Activated CD8-positive, alpha-beta memory T cell treated with anti-CD3 and anti-CD28 coated beads for 1 hour (primary cell): ENCODE results near the gene PRR14.

ENCODE experiments used
- DNase-seq, 2 donors: peaks; one replicate each; pipeline ENCODE4 v3.0.0-alpha.2; 2020; ENCODE audit warnings: low read depth in 1 of 2; ENCODE audit errors: extremely low read depth in 1 of 2

The PRR14 gene

GRCh38 chr16:30650369-30651123 lies at the start of gene PRR14:
TSS of gene PRR14 (plus strand) at chr16:30650960. CDS start at chr16:30651646, 686 bp downstream.
- peak; percentile 96 to 98 for DNase-seq

- no peak for DNase-seq
These were observed 48.8 kb upstream of the PRR14 start for GRCh38 chr16:30601966-30602365.

GRCh38 chr16:30602616-30603277 lies 48.0 kb upstream of the PRR14 start:
- DNase-seq, result no peak

- DNase-seq, result no peak
These were observed 46.8 kb upstream of the PRR14 start for GRCh38 chr16:30603945-30604315.

GRCh38 chr16:30604316-30604947 lies 46.3 kb upstream of the PRR14 start:
- no peak for DNase-seq

- no peak for DNase-seq
These were observed 45.6 kb upstream of the PRR14 start for GRCh38 chr16:30605158-30605557.

GRCh38 chr16:30606004-30606403 lies 44.8 kb upstream of the PRR14 start:
- DNase-seq, result no peak

- no peak for DNase-seq
These were observed 41.5 kb upstream of the PRR14 start for GRCh38 chr16:30609002-30609925.

GRCh38 chr16:30609926-30610839 lies 40.6 kb upstream of the PRR14 start, which contains the start of gene ZNF689:
TSS of gene ZNF689 (minus strand) at chr16:30610389. CDS start at chr16:30610041, 348 bp downstream.
- peak; percentile 82 to 91 for DNase-seq

- DNase-seq, result peak in 1 of 2 donors; percentile 42
These were observed 35.2 kb upstream of the PRR14 start for GRCh38 chr16:30615358-30616091.

GRCh38 chr16:30619202-30619601 lies 31.6 kb upstream of the PRR14 start:
- no peak for DNase-seq

GRCh38 chr16:30619638-30620037 lies 31.1 kb upstream of the PRR14 start:
- no peak for DNase-seq

GRCh38 chr16:30620169-30620568 lies 30.6 kb upstream of the PRR14 start:
- DNase-seq, result no peak

GRCh38 chr16:30621765-30622164 lies 29.0 kb upstream of the PRR14 start:
- no peak for DNase-seq

GRCh38 chr16:30622455-30623032 lies 28.2 kb upstream of the PRR14 start:
- no peak for DNase-seq

- DNase-seq, result no peak
These were observed 27.1 kb upstream of the PRR14 start for GRCh38 chr16:30623536-30624283.

GRCh38 chr16:30626236-30626635 lies 24.5 kb upstream of the PRR14 start:
- DNase-seq, result no peak
